D341Med (cell line): ENCODE data around the gene CD24.
"Not testable (repeated sequence)": the region's sequence is repeated elsewhere in the genome, so short reads cannot be mapped to it uniquely, and the experiment has no call there.

Experiments
- DNase-seq: peaks from one replicate; pipeline ENCODE4 v3.0.0; 2012; ENCODE audit warnings: low spot score

CD24 gene, protein sequence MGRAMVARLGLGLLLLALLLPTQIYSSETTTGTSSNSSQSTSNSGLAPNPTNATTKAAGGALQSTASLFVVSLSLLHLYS

DNA sequence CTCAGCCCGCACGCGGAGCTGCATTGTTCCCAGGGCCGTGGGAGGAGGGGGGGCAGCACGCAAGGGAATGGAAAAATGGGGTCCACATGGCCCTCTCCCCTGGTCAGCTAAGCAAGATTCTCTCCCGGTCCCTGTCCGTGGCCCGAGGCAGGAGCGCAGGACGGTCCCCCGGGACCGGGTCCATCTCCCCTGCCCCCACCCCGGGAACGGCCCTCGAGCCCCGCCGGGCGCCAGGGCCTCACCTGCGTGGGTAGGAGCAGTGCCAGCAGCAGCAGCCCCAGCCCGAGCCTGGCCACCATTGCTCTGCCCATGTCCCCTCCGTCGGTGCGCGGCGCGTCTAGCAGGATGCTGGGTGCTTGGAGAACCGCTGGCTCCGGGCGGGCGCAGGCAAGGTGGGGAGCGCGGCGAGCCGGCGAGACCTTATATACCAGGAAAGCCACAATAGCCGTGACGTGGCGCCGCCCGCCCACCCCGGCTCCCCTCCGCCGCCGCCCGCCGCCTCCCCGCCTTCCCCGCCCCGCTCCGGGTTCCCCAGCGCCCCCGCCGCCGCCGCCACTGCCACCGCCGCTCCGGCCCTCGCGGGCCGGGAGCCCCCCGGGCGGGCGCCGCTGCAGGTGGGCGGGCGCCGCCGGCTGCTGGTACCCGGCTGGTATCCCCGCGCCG, at the start of gene CD24:
Gene CD24 (minus strand): TSS at position 394 of the 663 bp plus-strand sequence. CDS start 83 bp downstream, at position 311.
- DNase-seq = peak; percentile 73

DNA sequence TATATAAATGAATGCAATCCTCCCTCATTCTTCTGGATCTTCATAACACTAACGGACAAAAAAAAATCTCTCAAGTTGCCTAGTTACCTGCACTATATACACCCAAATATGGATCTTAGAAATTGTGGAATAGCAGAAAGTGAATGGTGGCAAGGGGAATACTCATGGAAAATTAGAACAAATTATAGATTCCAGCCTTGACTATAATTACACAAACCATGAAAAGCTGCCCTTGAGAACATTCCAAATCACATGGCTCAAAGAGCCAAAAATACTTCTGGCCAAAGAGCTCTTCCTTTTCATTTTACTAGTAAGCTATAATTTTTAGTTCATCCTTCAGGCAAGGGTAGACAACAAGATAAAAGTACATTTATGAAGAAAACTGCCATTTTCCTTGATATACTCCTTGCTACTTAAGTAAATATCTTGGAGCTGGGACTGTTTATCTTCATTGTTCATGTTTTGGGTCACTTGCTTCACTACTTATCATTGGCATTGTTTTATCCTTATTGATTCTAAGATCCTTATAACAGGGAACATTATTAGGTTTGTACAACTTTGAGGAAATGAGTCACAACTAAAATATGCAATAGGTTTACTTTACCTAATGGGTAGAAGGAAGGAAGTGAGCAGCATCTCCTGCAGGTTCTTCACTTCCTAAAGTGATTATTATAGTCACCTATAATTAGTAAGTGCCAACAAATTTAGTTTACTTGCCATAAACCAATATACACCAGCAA, 47.1 kb upstream of the CD24 start:
- no peak for DNase-seq

DNA sequence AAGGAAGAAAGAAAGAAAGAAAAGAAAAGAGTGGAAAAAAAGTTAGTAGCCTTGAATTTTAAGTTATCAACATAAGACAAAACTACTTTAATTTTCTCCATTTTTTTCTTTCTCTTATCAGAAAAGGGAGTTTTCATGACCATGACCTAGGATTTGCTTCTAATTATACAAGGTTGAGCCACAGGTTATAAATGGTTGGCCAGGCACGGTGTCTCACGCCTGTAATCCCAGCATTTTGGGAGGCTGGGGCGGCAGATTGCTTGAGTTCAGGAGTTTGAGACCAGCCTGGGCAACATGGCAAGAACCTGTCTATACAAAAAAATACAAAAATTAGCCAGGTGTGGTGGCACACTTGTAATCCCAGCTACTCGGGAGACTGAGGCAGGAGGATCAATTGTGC, 45.7 kb upstream of the CD24 start:
- DNase-seq = no peak

DNA sequence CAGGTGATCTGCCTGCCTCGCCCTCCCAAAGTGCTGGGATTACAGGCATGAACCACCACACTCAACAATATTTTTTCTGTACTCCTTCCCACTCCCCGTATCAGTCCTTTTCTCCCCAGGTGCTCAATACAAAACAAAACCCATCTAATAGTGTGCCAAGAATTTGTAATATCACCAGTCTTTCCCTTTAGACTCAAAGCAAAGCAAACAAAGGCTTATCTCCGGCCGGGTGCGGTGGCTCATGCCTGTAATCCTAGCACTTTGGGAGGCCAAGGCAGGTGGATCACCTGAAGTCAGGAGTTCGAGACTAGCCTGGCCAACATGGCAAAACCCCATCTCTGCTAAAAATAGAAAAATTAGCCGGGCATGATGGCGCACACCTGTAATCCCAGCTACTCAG, 45.1 kb upstream of the CD24 start:
- DNase-seq = not testable (repeated sequence)

DNA sequence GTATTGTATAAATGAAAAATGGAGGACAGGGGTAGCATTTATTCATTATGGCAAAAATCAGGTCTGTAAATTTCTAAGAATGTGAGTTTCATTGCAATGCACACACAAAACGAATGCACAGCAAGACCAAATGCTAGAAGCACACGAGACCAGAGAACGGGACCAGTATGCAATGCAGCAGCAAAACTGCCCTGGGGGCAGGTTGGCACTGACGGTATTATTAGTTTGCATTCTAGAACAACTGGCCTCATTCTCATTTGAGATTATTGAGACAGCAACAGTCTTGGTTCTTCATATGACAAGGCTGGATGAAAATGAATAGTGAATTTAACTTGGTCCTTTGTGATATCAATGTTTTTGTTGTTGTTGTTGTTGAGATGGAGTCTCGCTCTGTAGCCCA, 44.5 kb upstream of the CD24 start:
- no peak for DNase-seq

DNA sequence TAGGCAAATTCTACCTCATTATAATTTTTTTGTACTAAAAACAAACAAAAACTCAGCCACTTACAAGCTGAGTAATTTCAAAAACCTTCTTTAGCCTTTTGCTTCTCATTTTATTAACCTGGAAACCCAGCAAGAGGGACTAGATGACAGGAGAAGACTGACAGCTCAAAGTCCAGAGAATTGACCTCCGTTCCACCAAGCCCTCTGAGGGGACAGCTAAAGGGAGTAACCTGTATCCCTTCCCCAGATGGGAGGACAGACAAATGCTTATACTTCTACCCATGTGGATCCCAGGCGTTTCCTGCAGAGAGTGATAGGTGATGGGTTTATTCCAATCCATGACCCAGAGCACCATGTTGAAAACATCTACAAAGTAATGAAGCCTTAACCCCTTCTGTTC, 35.0 kb upstream of the CD24 start:
- no peak for DNase-seq

DNA sequence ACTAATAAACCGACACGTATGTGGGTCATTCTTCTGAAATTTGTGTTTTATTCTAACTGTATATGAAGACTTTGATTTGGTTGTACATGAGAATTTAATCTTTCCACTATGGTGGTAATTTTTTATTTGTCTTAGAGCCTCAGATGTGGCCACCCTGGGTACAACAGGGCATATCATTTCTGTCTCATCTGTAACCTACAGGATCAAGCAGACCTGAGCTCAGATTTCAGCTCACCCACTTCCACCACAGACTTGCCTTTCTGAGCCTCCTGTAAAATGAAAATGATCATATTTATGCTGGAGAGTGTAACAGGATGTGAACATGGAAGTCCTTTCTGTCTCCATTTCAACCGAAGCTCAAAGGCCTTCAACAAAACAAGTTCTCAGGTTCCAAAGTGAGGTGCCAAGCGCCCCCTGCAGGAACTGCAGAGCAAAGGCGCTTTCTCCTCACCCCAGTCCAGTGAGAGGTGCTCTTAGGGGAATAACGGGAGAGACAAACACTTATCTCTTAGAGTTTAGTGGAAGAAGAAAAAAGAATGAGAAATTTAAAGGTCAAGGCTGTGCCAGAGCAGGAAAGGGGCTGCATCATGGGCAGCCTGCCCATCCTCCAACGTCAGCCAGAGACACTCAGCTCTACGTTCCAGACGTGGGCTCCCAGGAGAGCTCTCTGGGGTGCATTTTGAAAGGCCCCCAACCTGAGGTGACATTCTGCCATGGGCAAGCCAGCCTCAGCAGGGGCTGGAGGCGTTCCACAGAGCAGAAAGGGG, 23.0 kb upstream of the CD24 start:
- DNase-seq = peak; percentile 77

DNA sequence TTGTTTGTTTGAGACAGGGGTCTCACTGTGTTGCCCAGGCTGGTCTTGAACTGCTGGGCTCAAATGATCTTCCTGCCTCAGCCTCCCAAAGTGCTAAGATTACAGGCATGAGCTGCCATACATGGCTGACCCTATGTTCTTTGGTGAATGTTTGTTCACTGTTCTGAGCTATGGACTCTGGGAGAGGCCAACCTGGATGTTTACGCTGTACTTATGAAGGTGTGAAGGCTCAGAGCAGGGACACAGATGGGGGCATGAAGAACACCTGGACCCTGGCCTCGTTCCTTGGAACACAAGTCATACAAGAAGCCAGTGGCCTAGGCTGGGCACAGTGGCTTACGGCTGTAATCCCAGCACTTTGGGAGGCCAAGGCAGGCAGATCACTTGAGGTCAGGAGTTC, 21.1 kb upstream of the CD24 start:
- no peak for DNase-seq

DNA sequence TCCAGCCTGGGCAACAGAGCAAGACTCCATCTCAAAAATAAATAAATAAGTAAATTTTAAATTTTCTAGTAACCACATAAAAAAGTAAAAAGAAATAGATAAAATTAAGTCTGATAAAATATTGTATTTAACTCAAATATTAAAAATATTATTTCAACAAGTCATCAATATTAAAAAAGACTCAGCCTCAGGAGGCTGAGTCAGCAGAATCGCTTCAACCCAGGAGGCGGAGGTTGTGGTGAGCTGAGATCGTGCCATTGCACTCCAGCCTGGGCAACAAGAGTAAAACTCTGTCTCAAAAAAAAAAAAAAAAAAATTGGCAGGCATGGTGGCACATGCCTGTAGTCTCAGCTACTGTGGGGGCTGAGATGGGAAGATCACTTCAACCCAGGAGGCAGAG, 15.2 kb upstream of the CD24 start:
- DNase-seq = not testable (repeated sequence)

DNA sequence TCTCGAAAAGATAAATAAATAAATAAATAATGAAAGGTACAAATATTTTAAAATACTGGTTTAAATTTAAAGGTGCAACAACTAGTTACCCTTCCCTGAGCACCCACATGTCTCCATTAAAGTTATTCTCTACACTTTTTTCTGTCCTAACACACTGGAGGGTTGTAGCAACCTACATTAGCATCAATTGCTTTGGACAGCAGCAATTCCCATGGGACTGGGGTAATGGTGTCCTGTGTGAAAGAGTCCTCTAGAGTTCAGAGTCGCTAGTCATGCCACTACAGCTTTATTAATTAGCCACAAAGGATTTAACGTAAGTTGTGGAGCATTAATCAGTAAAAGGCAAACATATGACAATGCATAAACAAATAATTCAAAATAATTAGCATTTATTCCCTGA, 14.1 kb upstream of the CD24 start:
- no peak for DNase-seq

DNA sequence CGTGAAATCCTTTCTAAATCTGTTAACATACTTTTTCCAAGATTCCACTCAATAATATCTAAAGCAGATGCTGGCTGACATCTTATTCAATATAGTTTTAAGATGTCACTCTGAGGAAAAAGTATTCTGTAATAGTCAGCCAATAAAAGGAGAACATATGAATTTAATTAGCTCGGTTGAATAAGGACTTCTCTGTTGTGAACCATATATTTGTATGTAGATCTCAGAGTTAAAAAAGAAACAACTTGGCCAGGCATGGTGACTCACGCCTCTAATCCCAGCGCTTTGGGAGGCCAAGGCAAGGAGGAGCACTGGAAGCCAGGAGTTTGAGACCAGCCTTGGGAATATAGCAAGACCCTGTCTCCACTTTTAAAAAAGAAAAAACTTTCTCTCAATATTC, 7.4 kb upstream of the CD24 start:
- no peak for DNase-seq

DNA sequence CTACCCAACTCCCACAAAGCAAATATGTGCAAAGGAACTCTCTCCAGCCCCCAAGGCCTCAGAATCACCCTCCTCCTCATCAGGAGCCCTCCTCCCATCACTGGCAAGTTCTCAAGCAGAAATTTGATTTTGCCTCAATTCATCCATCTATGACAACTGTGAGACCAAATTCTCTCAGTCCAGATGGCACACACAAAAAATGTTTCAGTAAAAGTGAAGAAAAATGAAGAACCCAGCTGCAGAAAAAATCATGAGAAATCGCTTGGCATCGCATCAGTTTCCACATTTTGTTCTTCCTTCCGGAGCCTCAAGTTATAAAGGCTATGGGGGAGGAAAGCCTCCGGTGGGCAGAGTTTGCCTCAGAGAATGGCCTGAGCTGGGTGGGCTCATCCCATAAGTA, 6.4 kb upstream of the CD24 start:
- DNase-seq = no peak

DNA sequence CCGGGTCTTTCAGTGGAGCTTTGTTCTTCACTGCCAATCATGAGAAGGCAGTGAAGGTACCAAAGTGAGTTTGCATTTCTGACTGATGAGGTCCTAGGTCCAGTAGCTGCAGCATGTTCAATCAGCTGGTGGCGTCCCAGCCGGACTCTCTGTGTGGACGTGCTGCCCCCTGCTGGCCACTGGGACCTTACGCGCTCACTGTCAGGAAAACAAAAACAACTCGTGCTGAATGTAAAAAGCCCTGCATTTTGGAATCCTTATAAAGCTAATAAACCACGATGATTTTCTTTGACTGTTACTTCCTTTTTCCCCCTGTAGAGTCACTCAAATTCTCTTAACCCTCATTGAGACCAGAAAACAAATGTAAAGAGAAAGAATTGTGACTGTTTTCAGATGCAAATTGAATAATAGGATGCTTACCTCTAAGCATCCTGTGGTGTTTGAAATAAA, 4.9 kb upstream of the CD24 start:
- peak; percentile 83 for DNase-seq

DNA sequence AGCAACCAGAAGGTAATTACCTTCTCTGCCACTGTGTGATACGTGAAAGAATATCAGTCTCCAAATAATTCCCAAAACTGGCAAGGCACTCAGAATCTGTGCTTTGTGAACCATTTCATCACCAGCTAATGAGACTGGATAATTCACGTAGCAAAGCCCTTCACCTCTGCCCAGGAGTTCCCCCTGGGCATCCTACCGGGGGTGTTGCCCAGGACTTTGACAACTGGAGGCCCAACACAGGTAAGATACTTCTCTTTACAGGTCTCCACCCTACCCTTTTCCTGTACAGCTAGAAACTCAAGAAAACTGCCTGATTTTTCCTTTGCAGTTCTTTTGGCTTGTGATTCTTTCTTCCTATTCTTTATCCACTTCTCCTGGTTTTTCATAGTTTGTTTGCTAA, 2.7 kb upstream of the CD24 start:
- DNase-seq = no peak

DNA sequence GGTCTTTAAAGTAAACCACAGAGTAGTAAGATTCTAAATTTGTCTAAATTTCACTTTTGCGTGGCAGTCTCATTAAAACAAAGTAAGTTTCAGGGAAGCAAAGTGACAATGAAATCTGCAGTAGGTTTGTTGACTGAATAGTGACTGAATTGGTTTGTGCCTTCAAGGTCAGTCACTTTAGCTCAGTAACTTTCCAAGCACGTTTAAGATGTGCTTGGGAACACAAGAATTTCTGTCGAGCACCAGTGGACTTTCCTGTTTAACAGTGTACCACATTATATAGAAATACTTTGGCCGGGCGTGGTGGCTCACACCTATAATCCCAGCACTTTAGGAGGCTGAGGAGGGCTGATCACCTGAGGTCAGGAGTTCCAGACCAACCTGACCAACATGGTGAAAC, 1.7 kb upstream of the CD24 start:
- DNase-seq = no peak

DNA sequence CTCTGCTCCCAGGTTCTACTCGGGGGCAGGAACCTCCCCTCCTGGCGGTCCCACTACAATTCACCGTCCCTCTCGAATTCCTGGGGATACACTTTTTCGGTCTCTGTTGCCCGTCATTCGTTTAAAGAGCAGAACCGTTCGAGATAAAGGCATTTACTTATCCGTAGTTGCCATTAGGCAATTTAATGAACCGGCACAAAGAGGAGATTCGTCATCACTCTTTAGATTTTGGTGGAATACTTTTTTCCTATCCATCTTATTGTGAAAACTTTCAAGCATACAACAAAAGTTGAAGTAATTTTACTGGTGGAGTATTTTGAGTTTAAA, 1.2 kb upstream of the CD24 start:
- DNase-seq = no peak

DNA sequence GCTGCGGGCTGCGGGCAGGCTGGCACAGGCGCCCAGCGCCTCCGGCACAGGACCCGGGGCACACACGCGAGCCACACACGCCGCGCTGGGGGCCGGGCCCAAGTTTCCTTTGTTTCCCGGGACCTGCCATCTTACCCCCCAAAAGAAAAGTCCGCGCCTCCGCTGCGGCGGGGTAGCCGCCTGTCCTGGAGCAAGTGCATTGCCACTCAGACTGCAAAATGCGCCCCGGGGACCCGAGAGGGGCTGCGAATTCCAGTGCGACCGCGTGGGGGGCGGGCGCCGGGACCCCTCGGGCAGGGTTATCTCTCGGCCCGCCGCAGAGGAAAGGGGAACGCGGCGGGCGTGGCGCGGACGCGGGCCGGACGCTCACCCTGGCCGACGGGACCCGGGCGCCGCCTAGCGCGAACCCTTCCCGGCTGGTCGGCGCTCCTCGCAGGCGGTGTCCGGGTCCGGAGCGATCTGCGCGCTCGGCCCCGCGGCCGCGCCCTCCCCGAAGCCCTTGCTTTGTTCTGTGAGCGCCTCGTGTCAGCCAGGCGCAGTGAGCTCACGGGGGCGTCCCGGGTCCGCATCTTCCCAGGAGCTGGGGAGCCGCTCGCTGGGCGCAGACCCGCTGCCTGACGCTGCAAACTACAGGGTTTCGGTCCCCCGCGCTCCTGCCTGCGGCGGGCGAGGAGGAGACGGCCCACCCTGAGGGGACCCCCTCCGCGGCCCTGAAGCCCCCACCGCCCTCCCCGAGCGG, 639 bp upstream of the CD24 start:
- peak; percentile 61 for DNase-seq

DNA sequence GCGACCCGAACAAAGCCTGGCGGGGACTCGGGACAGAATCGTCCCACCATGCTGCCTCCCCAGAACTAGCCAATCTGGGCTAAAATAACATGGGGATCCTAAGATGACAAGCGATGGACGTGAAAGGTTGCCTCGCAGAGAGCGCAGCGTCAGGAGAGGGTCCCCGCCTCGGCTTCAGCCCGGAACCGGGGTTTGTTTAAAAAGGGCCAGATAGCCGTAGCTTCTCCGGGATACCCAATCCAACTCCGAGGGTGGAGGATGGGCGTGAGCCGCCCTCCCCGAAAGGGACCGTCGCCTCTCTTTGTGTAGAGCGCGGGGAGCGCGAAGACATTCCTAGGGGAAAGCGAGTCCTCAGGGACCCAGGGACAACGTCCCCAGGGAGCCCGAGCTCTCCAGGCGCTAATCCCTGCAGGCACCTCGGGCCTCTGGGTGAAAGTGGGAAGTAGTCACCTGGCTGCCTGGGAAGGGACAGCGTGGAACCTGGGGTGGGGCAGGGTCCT, 643 bp downstream of the CD24 start:
- DNase-seq = peak; percentile 67

DNA sequence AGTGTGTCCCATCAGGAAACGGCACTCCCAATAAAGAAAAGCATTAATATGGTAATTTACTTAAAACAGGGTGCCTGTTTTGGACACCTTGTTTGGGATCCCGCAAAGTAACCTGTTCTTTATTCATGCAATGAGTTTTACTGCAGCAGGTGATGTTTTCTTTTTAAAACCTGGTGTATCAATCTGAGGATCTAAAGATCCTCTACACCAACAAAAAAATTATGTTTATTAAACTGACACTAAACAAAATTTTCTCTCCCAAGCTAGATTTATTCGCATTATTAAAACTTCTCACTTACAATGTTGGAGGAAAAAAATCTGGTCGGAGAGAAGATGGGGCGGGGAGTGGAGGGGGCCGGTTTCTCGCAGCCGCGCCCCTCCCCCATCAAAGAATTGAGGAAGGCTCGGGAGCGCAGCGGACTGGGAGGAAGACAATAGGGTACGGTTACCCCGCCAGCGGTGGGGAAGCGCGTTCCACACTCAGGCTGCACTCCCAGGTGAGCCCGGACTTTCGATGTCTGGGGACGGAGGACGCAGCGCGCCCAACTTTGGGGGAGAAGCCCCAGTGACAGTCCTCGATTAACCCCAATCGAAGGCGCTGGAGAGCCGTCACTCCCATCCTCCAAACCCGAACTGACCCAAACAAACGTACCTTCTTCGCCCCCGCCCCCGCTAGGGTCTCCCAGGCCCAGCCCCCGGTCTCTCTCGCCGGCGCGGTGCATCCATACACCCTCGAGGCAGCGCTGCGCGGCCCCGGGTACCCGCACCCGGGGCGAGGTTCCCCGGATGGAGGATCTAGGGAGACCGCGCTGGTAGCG, 1.3 kb downstream of the CD24 start:
- DNase-seq = peak; percentile 79

DNA sequence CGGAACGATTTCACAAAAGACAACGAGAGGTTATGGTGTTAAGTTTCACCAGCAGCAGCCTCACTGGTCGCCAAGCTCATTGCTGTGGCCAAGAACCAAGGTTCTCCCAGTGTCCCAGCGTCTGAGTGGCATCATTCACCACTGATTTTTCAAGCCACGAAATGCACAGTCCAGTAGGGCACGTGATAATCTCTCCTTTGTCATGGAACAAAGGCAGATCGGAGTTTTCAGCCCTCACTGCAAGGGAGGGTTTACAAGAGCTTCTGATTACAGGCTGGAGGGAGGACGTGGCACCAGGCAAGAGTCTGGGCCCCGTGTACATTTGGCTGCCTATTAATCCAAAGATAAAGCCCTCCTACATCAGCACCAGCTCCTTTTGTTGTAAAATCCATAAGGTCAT, 2.0 kb downstream of the CD24 start:
- peak; percentile 30 for DNase-seq

DNA sequence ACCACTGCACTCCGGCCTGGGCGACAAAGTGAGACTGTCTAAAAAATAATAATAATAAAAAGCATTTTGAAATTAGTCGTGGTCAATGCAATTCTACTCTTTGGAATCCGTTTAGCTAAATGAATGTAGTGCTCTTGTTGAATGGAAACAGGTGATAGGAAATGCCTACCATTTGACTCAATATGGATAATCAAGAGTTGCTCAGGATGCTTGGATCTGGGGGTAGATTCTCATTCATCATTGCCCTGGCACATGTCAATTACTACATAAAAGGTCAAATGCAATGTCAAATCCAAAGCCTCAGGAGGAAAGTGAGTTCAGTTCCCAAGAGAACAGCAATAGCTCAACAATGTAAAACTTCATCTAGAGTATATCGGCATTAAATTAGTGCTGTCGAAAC, 3.8 kb downstream of the CD24 start:
- not testable (repeated sequence) for DNase-seq
